GM21723 (cell line): ENCODE measurements around the gene TMBIM1.

ENCODE experiments used
- ATAC-seq: cut with Tn5 transposase; IDR thresholded peaks from one replicate; pipeline ENCODE4 v1.9.1; 2021; ENCODE audit warnings: mild to moderate bottlenecking, moderate library complexity; ENCODE audit not compliant: unreplicated experiment

The TMBIM1 gene

DNA sequence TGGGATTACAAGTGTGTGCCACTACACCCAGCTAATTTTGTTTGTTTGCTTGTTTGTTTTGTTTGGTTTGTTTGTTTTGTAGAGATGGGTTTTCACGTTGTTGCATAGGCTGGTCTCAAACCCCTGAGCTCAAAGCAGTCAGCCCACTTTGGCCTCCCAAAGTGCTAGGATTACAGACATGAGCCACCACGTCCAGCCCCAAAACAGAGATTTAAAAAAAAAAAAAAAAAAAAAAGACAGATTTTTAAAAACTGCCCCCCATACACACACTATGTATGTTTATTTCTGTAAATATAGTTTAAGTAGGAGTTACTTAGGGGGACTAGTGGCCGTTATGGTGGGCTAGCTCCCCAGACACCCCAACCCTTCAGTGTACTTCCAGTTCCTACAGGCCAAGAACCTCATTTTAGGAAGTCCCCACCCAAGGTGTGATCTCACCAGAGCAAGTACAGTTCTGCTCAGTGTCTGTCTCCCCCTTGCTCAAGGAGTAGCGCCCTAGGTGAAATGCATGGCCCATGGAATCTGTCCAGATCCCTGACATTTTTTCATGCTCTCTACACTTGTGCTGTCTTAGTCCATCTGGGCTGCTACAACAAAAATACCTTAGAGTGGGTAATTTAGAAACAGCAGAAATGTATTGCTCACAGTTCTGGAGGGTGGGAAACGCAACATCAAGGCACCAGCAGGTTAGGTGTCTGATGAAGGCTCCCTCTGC is 1.6 kb upstream of the TMBIM1 start:
- no peak for ATAC-seq

GRCh38 chr2:218291318-218292047 is 820 bp downstream of the TMBIM1 start:
- ATAC-seq = no peak

GRCh38 chr2:218290316-218291261 is 1.7 kb downstream of the TMBIM1 start:
- ATAC-seq = peak; percentile 53

GRCh38 chr2:218289639-218290315 is 2.5 kb downstream of the TMBIM1 start:
- ATAC-seq = no peak

GRCh38 chr2:218286570-218287459 is 5.5 kb downstream of the TMBIM1 start:
- peak; percentile 75 for ATAC-seq

GRCh38 chr2:218285604-218286003 is 6.7 kb downstream of the TMBIM1 start:
- ATAC-seq = no peak

GRCh38 chr2:218284106-218284811 is 8.0 kb downstream of the TMBIM1 start:
- ATAC-seq = peak; percentile 55

DNA sequence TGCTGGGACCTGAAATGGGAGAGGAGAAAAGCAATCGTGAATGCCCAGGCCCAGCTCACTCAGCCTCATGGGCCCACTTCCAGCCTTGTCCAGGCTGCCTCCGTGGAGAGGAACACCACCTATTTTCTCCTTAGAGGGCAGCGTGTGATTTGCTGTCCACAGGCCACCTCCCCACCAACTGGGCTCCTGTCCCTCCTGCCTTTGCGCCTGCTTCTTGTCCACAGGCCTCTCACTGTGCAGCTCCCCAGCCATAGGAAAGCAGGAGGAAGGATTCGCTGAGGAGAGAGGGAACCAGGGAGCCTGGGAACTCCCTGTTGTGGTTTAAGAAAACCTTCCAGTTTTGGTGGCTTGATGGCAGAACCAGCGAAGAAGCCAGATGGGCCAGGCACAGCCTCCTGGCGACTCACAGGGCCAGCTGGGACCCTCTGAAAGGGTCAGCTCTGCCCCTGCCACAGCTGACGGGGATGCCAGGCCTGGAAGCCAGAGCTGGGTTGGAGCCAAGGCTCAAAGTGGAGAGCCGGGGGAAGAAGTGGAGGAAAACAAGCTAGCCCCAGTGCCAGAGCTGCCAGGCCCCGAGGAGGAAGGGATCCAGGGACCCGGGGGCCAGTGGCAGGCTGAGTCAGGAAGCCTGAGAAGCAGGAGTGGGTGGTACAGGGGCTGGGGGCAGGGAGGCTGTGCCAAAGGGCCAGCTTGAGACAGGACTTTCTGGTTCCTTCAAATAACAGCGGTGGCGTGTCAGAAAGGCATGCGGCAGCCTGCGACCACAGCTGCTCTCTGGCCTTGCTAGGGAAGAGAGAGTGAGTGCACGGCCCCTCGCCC is 9.9 kb downstream of the TMBIM1 start:
- no peak for ATAC-seq

DNA sequence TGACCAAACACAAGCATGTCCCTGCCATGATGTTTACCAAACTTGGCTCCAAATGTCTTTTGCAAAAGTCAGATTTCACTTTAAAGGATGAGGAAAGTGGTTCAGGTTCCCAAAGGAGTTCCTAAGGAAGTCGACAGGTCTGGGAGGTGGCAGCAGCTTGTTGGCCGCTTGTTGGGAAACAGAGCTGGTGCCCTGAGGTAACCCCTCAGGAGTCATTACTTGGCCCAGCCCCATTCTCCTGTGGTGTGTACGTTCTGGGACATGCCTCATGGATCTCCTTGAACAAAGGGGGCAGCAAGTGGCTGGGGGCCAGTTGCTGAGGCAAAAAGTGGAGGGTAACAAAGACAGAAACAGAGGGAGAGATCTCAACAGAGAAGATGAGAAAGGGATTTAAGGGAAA is 10.9 kb downstream of the TMBIM1 start:
- ATAC-seq = no peak

GRCh38 chr2:218280260-218280870 is 11.9 kb downstream of the TMBIM1 start:
- ATAC-seq = no peak

- ATAC-seq = no peak
Measured at GRCh38 chr2:218278531-218279360, 13.6 kb downstream of the TMBIM1 start.

DNA sequence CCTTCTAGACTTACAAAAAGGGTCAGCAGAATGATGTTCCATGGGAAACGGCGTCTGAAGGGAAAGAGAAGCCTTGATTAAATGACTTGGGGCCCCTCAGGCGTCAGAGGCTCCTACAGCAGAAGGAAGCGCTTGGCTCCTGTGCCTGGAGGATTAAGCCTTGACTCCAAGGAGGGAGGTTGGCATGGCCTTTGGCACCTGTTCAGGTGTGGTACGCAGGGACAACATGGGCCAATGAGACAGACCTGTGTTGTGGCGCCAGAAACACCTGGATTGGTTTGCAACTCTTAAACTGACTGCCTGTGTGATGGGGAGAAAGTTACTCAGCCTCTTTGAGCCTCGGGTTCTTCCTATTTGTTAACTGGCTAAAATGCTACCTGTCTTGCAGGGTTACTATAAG is 14.4 kb downstream of the TMBIM1 start:
- ATAC-seq = no peak

GRCh38 chr2:218276986-218277755 is 15.1 kb downstream of the TMBIM1 start:
- ATAC-seq = no peak

GRCh38 chr2:218275371-218276072 is 16.8 kb downstream of the TMBIM1 start:
- ATAC-seq = no peak

- ATAC-seq = no peak
Measured at GRCh38 chr2:218274586-218274985, 17.7 kb downstream of the TMBIM1 start.

DNA sequence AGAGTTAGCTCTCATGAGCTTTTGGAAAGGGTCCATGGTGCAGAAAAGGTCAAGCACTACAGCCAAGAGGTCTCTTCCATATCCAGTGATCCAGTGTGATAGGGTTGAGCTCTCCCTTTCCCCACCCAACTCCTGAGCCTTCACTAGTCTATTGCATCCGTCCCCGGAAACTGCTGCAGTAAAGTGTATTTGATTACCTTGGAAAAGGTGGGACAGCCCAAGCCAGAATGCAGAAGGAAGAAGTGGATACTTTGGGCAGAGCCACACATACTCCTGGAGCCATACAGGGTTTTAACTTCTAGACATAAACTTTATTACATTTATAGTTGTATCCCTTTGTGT is 18.4 kb downstream of the TMBIM1 start:
- no peak for ATAC-seq
